Neural crest cell (in vitro differentiated cells): ENCODE results near the gene BPI. TPM values are rescaled to one million over a fixed set of nuclear protein-coding genes. Genes with fewer than 3 reads are reported as not detected.
A peak's percentile ranks its signal among the peaks of the same experiment; 100 is the strongest.

ENCODE experiments used
- DNase-seq: peaks from one replicate; pipeline ENCODE4 v3.0.0; 2021; ENCODE audit warnings: low read depth, mixed read lengths, low spot score
- H3K27ac Mint-ChIP-seq: one replicate; pipeline ENCODE4 v1.8.0; 2021; ENCODE audit warnings: mild to moderate bottlenecking, mixed read lengths; ENCODE audit not compliant: unreplicated experiment
- H3K27me3 Mint-ChIP-seq: 2 replicates; pipeline ENCODE4 v1.8.0; 2021; ENCODE audit warnings: low read depth, mild to moderate bottlenecking, mixed read lengths
- H3K36me3 Mint-ChIP-seq: 2 replicates; pipeline ENCODE4 v1.8.0; 2021; ENCODE audit warnings: low read depth, mild to moderate bottlenecking, mixed read lengths
- H3K4me1 Mint-ChIP-seq: 2 replicates; pipeline ENCODE4 v1.8.0; 2021; ENCODE audit warnings: mixed read lengths
- H3K4me3 Mint-ChIP-seq: one replicate; pipeline ENCODE4 v1.8.0; 2021; ENCODE audit warnings: mild to moderate bottlenecking, mixed read lengths
- H3K9me3 Mint-ChIP-seq: 2 replicates; pipeline ENCODE4 v1.8.0; 2021; ENCODE audit warnings: mixed read lengths
- total RNA-seq: library from RNA; stranded (reverse); gene quantifications from 2 replicates; pipeline ENCODE4 v1.2.1, GENCODE V29; 2021
- TF ChIP-seq, protein P1 (sequence below): fragments of 200-600 bp; sonication (generic); conservative IDR thresholded peaks from 2 replicates; pipeline ENCODE4 v1.5.0; 2021; ENCODE audit warnings: antibody characterized with exemption, mild to moderate bottlenecking

Gene BPI
- total RNA-seq, 1 donor from 2014 or later, result not detected

DNA sequence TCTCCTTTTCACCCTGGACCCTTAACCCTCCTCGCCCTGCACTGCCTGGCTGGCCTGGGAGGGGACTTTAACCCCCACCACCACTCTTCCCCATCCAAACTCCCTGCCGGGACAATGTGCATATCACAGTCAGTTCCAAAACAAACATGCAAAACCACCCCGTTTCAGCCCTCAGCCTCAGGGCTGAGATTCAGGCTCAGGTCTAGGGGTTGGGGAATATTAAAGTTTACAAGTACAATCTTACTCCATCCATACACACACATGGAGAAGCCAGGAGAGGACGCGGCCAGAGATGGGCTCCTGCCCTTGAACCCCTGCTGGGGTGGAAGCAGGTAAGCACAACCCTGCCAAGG lies 44.0 kb upstream of the BPI start:
- H3K27me3 Mint-ChIP-seq, result peaks cover 18% of the 10 kb centered on the region
- H3K36me3 Mint-ChIP-seq, result peaks cover 4% of the 10 kb centered on the region
- peaks cover 6% of the 10 kb centered on the region for H3K9me3 Mint-ChIP-seq
- peak overlapping the region; percentile 79 for H3K4me3 Mint-ChIP-seq
- TF ChIP-seq, protein P1, sequence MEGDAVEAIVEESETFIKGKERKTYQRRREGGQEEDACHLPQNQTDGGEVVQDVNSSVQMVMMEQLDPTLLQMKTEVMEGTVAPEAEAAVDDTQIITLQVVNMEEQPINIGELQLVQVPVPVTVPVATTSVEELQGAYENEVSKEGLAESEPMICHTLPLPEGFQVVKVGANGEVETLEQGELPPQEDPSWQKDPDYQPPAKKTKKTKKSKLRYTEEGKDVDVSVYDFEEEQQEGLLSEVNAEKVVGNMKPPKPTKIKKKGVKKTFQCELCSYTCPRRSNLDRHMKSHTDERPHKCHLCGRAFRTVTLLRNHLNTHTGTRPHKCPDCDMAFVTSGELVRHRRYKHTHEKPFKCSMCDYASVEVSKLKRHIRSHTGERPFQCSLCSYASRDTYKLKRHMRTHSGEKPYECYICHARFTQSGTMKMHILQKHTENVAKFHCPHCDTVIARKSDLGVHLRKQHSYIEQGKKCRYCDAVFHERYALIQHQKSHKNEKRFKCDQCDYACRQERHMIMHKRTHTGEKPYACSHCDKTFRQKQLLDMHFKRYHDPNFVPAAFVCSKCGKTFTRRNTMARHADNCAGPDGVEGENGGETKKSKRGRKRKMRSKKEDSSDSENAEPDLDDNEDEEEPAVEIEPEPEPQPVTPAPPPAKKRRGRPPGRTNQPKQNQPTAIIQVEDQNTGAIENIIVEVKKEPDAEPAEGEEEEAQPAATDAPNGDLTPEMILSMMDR, result no peak
- peak overlapping the region; percentile 45 for H3K27ac Mint-ChIP-seq
- DNase-seq, result no peak
- peaks cover 49% of the 10 kb centered on the region for H3K4me1 Mint-ChIP-seq

DNA sequence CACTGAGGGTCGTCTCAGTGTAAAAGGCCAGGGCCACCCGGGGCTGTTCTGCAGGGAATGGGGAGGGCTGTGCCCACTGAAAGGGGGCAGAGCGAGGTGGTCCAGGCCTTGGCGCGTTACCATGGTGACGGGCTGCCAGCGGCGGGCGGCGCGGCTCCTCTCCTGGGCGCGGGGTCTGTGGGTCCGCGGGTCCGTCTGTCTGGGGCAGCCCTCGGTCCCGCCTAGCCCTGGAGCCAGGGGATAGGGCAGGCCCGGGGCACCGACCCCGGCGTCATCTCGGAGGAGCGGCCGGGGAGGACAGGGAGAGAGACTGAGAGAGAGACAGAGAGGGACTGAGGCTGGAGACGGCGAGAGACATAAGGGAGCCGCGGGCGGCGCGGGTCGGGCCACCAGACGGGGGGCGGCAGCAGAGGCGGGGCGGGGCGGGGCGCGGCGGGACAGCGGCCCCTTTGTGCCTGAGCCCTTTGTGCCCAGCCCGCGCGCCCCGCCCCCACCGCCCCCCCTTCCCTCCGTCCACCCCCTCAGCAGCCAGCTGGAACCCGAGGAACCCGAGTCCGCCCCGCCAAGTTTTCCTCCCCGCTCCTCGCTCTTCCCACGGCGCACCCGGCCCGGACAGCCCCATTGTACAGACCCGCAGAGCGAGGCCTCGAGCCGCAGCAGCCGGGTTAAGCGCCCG lies 43.4 kb upstream of the BPI start, which contains the start of gene KIAA1755:
KIAA1755 (minus strand) TSS at position 358 of the 676 bp plus-strand sequence; CDS start at position 123, 235 bp downstream.
- Mint-ChIP-seq H3K36me3 (peaks cover 4% of the 10 kb centered on the region), H3K27ac (peak within 1 kb of the TSS; percentile 45), H3K27me3 (peaks cover 18% of the 10 kb centered on the region), H3K4me3 (peak within 1 kb of the TSS; percentile 83), H3K9me3 (peaks cover 6% of the 10 kb centered on the region), H3K4me1 (peaks cover 49% of the 10 kb centered on the region)
- peak; percentile 42 for DNase-seq
- TF ChIP-seq, protein P1, result no peak

DNA sequence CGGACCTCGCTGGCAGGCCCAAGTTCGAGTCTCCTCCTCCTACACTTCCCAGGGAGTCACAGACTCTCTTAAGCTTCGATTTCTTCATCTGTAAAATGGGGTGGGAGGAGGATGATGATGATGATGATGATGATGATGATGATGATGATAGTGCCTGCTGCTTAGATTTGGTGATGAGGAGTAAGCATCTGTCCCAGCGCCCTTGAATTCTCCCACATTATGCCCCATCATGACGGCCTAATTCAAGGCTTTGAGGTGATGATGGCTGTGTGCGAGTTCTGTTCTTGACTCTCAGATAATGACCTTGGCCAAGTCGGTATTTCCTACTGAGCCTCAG lies 42.9 kb upstream of the BPI start:
- peak overlapping the region; percentile 83 for H3K4me3 Mint-ChIP-seq
- H3K9me3 Mint-ChIP-seq, result peaks cover 6% of the 10 kb centered on the region
- peaks cover 4% of the 10 kb centered on the region for H3K36me3 Mint-ChIP-seq

DNA sequence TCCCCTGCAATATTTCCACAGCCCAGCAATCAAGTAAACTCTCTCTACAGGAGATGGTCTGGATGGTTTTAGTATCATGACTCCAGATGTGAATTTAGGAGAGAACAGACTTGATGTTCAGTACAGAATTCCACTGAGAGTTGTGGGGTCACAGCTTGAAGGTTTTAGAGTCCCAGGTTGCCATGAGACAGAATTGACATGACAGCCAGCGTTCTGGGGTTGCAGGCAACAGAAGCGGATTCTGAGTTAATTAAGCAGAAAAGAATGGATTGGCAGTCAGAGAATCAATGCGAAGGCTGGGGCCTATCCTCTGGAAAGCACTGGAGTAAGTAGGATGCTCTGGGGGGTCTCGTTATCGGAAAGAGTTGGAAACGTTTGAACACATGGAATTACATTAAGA lies 41.0 kb upstream of the BPI start:
- H3K9me3 Mint-ChIP-seq, result peaks cover 6% of the 10 kb centered on the region
- peaks cover 18% of the 10 kb centered on the region for H3K27me3 Mint-ChIP-seq
- TF ChIP-seq, protein P1, result no peak
- no peak overlapping the region for H3K27ac Mint-ChIP-seq
- peaks cover 38% of the 10 kb centered on the region for H3K4me1 Mint-ChIP-seq
- H3K36me3 Mint-ChIP-seq, result peaks cover 4% of the 10 kb centered on the region
- no peak for DNase-seq
- H3K4me3 Mint-ChIP-seq, result no peak overlapping the region

More for the DNA sequence above, 42.9 kb upstream of the BPI start:
- Mint-ChIP-seq H3K27ac (no peak overlapping the region), H3K27me3 (peaks cover 18% of the 10 kb centered on the region), H3K4me1 (peaks cover 44% of the 10 kb centered on the region)
- TF ChIP-seq, protein P1, result no peak
- no peak for DNase-seq

DNA sequence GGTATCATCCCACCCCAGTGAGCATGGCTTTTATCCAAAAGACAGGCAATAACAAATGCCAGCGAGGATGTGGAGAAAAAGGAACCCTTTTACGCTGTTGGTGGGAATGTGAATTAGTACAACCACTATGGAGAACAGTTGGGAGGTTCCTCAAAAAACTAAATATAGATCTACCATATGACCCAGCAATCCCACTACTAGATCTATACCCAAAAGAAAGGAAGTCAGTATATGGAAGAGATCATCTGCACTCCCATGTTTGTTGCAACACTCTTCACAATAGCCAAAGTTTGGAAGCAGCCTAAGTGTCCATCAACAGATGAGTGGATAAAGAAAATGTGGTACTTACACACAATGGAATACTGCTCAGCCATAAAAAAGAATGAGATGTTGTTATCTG lies 37.5 kb upstream of the BPI start:
- Mint-ChIP-seq H3K9me3 (peaks cover 10% of the 10 kb centered on the region), H3K4me3 (no peak overlapping the region), H3K4me1 (peaks cover 23% of the 10 kb centered on the region), H3K27me3 (peaks cover 2% of the 10 kb centered on the region), H3K36me3 (peaks cover 4% of the 10 kb centered on the region), H3K27ac (no peak overlapping the region)
- TF ChIP-seq, protein P1, result no peak
- DNase-seq, result no peak
